Measurements from ENCODE around the gene TCF7. TPM values are rescaled to one million over a fixed set of nuclear protein-coding genes. Genes with fewer than 3 reads are reported as not detected.
A peak's percentile ranks its signal among the peaks of the same experiment; 100 is the strongest.

Gene TCF7
- total and polyA plus RNA-seq, 2 of the 13 experiments (the other 11 are each of a cell fraction or from before 2014, with no cell fraction given): 6.3 to 6.8 TPM

DNA sequence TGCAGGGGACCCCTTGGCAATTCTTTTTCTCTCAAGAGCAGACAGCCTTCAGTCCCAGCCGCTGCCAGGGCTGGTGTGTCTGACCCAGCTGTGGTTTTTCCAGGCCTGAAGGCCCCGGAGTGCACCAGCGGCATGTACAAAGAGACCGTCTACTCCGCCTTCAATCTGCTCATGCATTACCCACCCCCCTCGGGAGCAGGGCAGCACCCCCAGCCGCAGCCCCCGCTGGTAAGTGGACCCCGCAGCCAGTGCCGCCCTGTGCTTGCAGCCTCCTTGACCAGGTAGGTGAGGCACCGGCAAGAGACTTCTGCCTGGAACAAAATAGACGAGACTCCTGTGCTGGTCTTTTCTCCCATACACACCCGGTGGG, 1.3 kb downstream of the TCF7 start:
- H4K20me1 ChIP-seq (ENCODE audit: insufficient read depth, low read length): no peaks in the 10 kb centered on the region
- H3K9me3 ChIP-seq (ENCODE audit: low read length): no peaks in the 10 kb centered on the region
- peaks cover 2% of the 10 kb centered on the region for H3K79me2 ChIP-seq (ENCODE audit: insufficient read depth, low read length)
- intact Hi-C loops (cut with micrococcal nuclease; ENCODE audit: unreplicated experiment): no loop called here
- H3K4me2 ChIP-seq (ENCODE audit: low read depth, low read length): peak overlapping the region; percentile 77
- in situ Hi-C loops (cut with HindIII; ENCODE audit: extremely low pct_ligation_motif_present, low pct_unique_long_range_greater_than_20kb): no loop called here
- DNase-seq (ENCODE audit: low spot score) (no peak), ATAC-seq (0 out of 3 replicates have a peak, but pooled peaks have one; percentile 2), FAIRE-seq (no peak)
- H3K27ac ChIP-seq (ENCODE audit: extremely low read length, insufficient read depth, low read length): no peak overlapping the region
- H3K9ac ChIP-seq (ENCODE audit: insufficient read depth, low read depth, low read length): peak overlapping the region; percentile 75; the same call in 1 of the 2 replicates
- no TSS peak for BruUV-seq (replicated peaks)
- no peak overlapping the region for H2AFZ ChIP-seq (ENCODE audit: low read length)
- ChIA-PET POLR2A (interaction anchor here (0.9 to 3.9 kb wide), 4 partner anchors 16 to 62 kb away, joined by 3 to 40 read pairs (median 6); no protein-coding TSS in a partner anchor), CTCF (ENCODE audit: low intra/inter-chr PET ratio, low total read pairs) (interaction anchor here (1.0 kb wide), 1 partner anchor 76 kb away, joined by 4 read pairs; no protein-coding TSS in a partner anchor)
- H3K4me3 ChIP-seq (replicated peaks in 1 of 3; ENCODE audit: insufficient read depth in 1 of 3, low read depth in 2 of 3, low read length in 3 of 3): peak overlapping the region; percentile 68 to 80 (median 78); a peak in 5 of 6 replicates
- H3K27me3 ChIP-seq (ENCODE audit: control insufficient read depth in 1 of 2, insufficient read depth in 2 of 2, low read length in 2 of 2): peaks cover 2 to 22% of the 10 kb centered on the region in 2 experiments; a peak in 3 of 5 replicates
- H3K36me3 ChIP-seq (replicated peaks in 1 of 2; ENCODE audit: control insufficient read depth in 1 of 2, insufficient read depth in 2 of 2, low read length in 2 of 2): peaks cover 3 to 12% of the 10 kb centered on the region in 2 experiments; a peak in 3 of 5 replicates
- 61% methylated on average over 6 of the region's 13 CpGs for WGBS (ENCODE audit: low lambda C conversion rate)
- peaks cover 64% of the 10 kb centered on the region for H3K4me1 ChIP-seq (ENCODE audit: insufficient read depth, low read length)
- no peak for TF ChIP-seq HMGA1 (CRISPR knock-in tag; conservative IDR thresholded peaks at IDR 0.05)
- TF ChIP-seq, protein P1, sequence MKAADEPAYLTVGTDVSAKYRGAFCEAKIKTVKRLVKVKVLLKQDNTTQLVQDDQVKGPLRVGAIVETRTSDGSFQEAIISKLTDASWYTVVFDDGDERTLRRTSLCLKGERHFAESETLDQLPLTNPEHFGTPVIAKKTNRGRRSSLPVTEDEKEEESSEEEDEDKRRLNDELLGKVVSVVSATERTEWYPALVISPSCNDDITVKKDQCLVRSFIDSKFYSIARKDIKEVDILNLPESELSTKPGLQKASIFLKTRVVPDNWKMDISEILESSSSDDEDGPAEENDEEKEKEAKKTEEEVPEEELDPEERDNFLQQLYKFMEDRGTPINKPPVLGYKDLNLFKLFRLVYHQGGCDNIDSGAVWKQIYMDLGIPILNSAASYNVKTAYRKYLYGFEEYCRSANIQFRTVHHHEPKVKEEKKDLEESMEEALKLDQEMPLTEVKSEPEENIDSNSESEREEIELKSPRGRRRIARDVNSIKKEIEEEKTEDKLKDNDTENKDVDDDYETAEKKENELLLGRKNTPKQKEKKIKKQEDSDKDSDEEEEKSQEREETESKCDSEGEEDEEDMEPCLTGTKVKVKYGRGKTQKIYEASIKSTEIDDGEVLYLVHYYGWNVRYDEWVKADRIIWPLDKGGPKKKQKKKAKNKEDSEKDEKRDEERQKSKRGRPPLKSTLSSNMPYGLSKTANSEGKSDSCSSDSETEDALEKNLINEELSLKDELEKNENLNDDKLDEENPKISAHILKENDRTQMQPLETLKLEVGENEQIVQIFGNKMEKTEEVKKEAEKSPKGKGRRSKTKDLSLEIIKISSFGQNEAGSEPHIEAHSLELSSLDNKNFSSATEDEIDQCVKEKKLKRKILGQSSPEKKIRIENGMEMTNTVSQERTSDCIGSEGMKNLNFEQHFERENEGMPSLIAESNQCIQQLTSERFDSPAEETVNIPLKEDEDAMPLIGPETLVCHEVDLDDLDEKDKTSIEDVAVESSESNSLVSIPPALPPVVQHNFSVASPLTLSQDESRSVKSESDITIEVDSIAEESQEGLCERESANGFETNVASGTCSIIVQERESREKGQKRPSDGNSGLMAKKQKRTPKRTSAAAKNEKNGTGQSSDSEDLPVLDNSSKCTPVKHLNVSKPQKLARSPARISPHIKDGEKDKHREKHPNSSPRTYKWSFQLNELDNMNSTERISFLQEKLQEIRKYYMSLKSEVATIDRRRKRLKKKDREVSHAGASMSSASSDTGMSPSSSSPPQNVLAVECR (CRISPR knock-in tag; IDR thresholded peaks at IDR 0.05; ENCODE audit: borderline replicate concordance): peak; percentile 28
- TF ChIP-seq ZC3H4 (CRISPR knock-in tag; IDR thresholded peaks at IDR 0.05; ENCODE audit: borderline replicate concordance): no peak
- TF ChIP-seq, protein P2, sequence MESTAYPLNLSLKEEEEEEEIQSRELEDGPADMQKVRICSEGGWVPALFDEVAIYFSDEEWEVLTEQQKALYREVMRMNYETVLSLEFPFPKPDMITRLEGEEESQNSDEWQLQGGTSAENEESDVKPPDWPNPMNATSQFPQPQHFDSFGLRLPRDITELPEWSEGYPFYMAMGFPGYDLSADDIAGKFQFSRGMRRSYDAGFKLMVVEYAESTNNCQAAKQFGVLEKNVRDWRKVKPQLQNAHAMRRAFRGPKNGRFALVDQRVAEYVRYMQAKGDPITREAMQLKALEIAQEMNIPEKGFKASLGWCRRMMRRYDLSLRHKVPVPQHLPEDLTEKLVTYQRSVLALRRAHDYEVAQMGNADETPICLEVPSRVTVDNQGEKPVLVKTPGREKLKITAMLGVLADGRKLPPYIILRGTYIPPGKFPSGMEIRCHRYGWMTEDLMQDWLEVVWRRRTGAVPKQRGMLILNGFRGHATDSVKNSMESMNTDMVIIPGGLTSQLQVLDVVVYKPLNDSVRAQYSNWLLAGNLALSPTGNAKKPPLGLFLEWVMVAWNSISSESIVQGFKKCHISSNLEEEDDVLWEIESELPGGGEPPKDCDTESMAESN (CRISPR knock-in tag; conservative IDR thresholded peaks at IDR 0.05): 0 out of 2 replicates have a peak, but pooled peaks have one; percentile 5
- TF ChIP-seq, protein P3, sequence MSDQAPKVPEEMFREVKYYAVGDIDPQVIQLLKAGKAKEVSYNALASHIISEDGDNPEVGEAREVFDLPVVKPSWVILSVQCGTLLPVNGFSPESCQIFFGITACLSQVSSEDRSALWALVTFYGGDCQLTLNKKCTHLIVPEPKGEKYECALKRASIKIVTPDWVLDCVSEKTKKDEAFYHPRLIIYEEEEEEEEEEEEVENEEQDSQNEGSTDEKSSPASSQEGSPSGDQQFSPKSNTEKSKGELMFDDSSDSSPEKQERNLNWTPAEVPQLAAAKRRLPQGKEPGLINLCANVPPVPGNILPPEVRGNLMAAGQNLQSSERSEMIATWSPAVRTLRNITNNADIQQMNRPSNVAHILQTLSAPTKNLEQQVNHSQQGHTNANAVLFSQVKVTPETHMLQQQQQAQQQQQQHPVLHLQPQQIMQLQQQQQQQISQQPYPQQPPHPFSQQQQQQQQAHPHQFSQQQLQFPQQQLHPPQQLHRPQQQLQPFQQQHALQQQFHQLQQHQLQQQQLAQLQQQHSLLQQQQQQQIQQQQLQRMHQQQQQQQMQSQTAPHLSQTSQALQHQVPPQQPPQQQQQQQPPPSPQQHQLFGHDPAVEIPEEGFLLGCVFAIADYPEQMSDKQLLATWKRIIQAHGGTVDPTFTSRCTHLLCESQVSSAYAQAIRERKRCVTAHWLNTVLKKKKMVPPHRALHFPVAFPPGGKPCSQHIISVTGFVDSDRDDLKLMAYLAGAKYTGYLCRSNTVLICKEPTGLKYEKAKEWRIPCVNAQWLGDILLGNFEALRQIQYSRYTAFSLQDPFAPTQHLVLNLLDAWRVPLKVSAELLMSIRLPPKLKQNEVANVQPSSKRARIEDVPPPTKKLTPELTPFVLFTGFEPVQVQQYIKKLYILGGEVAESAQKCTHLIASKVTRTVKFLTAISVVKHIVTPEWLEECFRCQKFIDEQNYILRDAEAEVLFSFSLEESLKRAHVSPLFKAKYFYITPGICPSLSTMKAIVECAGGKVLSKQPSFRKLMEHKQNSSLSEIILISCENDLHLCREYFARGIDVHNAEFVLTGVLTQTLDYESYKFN (CRISPR knock-in tag; conservative IDR thresholded peaks at IDR 0.05): no peak
- no peak for TF ChIP-seq ZBTB1 (CRISPR knock-in tag; IDR thresholded peaks at IDR 0.05; ENCODE audit: borderline replicate concordance)
- no peak for TF ChIP-seq AGO1 (IDR thresholded peaks at IDR 0.05; ENCODE audit: low read depth, low read length, poor library complexity, severe bottlenecking)
- TF ChIP-seq HHEX (CRISPR knock-in tag; IDR thresholded peaks at IDR 0.05): no peak
- TF ChIP-seq, protein P4, sequence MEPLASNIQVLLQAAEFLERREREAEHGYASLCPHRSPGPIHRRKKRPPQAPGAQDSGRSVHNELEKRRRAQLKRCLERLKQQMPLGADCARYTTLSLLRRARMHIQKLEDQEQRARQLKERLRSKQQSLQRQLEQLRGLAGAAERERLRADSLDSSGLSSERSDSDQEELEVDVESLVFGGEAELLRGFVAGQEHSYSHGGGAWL (CRISPR knock-in tag; IDR thresholded peaks at IDR 0.05): no peak
- no peak for TF ChIP-seq ZNF768 (CRISPR knock-in tag; IDR thresholded peaks at IDR 0.05)
- 0 out of 2 replicates have a peak, but pooled peaks have one; percentile 24 for TF ChIP-seq ARID2 (CRISPR knock-in tag; IDR thresholded peaks at IDR 0.05; ENCODE audit: borderline replicate concordance)
- no peak for TF ChIP-seq ADNP (CRISPR knock-in tag; IDR thresholded peaks at IDR 0.05)
- no peak for TF ChIP-seq TOPORS (CRISPR knock-in tag; IDR thresholded peaks at IDR 0.05)
- TF ChIP-seq ZFX (CRISPR knock-in tag; IDR thresholded peaks at IDR 0.05; ENCODE audit: low read depth): 0 out of 2 replicates have a peak, but pooled peaks have one; percentile 14
- TF ChIP-seq ZNF143 (CRISPR knock-in tag; IDR thresholded peaks at IDR 0.05): no peak

All from HepG2 (cell line).